ENCODE data around the gene CYP2A7. TPM values are rescaled to one million over a fixed set of nuclear protein-coding genes. Genes with fewer than 3 reads are reported as not detected.
"Not testable (repeated sequence)": the region's sequence is repeated elsewhere in the genome, so short reads cannot be mapped to it uniquely, and the experiment has no call there.

The CYP2A7 gene
- total RNA-seq, 1 donor from 2014 or later = not detected

DNA sequence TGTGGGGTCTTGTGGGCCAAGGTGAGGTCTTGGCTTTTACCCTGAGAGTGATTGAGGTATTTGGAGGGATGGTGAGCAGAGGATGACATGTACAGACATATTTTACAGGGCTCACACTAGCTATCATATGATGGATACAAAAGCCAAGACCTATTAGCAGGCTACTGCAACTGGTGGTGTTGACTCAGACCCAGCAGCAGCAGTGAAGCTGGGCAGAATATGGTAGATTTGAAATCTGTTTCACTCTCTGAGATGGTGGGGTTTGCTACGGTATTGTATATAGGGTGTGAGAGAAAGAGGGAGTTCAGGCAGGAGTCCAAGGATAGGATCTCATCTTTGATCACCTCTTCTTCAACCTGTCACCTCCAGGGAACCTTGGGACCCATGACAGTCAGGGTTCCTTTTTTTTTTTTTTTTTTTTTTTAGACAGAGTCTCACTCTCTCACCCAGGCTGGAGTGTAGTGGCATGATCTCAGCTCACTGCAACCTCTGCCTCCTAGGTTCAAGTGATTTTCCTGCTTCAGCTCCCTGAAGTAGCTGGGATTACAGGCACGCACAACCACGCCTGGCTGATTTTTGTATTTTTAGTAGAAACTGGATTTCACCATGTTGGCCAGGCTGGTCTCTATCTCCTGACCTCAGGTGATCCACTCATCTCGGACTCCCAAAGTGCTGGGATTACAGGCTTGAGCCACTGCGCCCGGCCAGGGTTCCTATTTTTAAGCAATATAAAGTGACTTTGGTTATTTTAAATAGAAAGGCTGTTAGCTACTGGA, 20.1 kb upstream of the CYP2A7 start:
- intact Hi-C loops (cut with DNase I) = not testable (repeated sequence)

GRCh38 chr19:40900521-40900920, 18.5 kb upstream of the CYP2A7 start:
- DNase-seq (ENCODE audit: low spot score); intact Hi-C loops (cut with DNase I); ATAC-seq: not testable (repeated sequence)

More for the DNA sequence above, 20.1 kb upstream of the CYP2A7 start:
- DNase-seq (ENCODE audit: low spot score); ATAC-seq: not testable (repeated sequence)

DNA sequence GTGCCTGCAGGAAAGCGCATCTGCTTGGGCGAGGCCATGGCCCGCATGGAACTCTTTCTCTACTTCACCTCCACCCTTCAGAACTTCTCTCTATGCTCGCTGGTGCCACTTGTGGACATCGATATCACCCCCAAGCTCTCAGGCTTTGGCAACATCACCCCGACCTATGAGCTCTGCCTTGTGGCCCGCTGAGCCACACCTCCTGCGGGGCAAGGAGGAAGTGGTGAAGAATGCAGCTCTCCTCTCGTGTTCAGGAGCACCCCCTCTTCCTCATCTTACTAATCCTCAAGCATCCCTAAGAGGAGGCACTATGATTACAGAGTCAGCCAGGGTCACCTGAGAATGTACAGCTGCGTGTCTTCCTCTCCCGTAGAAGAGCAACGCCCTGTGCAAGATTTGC, 17.9 kb upstream of the CYP2A7 start:
- intact Hi-C loops (cut with DNase I); DNase-seq (ENCODE audit: low spot score); ATAC-seq: not testable (repeated sequence)

- intact Hi-C loops (cut with DNase I); ATAC-seq; DNase-seq (ENCODE audit: low spot score): not testable (repeated sequence)
These were observed 15.1 kb upstream of the CYP2A7 start for GRCh38 chr19:40896843-40897789.

GRCh38 chr19:40896418-40896796, 14.4 kb upstream of the CYP2A7 start:
- ATAC-seq (no peak), DNase-seq (ENCODE audit: low spot score) (no peak)
- intact Hi-C loops (cut with DNase I) = no loop called here

GRCh38 chr19:40893112-40893511, 11.1 kb upstream of the CYP2A7 start:
- intact Hi-C loops (cut with DNase I) = no loop called here
- no peak for DNase-seq (ENCODE audit: low spot score)
- no peak for ATAC-seq

- ATAC-seq (no peak), DNase-seq (ENCODE audit: low spot score) (no peak)
- intact Hi-C loops (cut with DNase I) = no loop called here
These were observed 7.3 kb upstream of the CYP2A7 start for GRCh38 chr19:40889366-40889765.

- intact Hi-C loops (cut with DNase I) = no loop called here
- ATAC-seq (no peak), DNase-seq (ENCODE audit: low spot score) (no peak)
These were observed 6.2 kb upstream of the CYP2A7 start for GRCh38 chr19:40888191-40888590.

- intact Hi-C loops (cut with DNase I); DNase-seq (ENCODE audit: low spot score); ATAC-seq: not testable (repeated sequence)
These were observed 2.3 kb upstream of the CYP2A7 start for GRCh38 chr19:40884187-40884931.

DNA sequence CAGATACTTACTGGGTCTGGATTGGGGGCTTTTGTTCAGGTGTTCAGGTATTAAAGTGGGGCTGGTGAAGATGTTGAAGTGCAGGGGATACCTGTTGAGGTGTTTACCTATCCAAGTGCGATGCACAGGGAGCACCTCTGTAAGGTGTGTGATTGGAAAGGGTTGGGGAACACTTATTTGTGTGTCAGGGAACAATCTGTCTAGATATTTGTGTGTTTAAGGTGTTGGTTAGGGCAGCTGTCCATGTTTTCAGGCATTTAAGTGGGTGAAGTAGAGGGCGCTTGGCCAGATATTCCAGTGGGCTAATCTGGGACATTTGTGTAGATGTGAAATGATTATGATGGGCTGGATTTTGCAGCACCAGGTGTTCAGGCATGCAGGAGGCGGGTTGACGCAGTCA, 2.7 kb downstream of the CYP2A7 start:
- intact Hi-C loops (cut with DNase I); ATAC-seq: not testable (repeated sequence)

GRCh38 chr19:40875526-40875951, 6.5 kb downstream of the CYP2A7 start:
- peak; percentile 61 for ATAC-seq
- intact Hi-C loops (cut with DNase I) = not testable (repeated sequence)

More for the DNA sequence above, 2.7 kb downstream of the CYP2A7 start:
- not testable (repeated sequence) for DNase-seq (ENCODE audit: low spot score)

DNA sequence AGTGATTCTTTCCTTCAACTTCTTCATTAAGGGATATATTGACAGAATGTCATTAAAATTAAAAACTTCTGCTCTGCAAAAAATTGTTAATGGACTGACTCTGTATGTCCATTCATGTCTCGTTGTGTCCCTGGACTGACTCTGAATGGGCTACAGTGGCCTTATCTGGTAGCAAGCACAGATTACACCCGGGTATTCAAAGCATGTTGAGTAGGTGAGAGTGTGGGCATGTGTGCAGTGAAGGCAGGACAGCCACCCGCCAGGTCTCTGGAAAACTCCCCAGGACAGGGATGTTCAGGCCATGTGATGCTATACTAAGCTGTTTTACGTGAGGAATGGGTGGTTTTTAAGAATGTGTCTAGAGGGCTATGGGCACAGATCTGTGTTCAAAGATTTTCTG, 7.2 kb downstream of the CYP2A7 start:
- intact Hi-C loops (cut with DNase I); ATAC-seq; DNase-seq (ENCODE audit: low spot score): not testable (repeated sequence)

More at GRCh38 chr19:40875526-40875951, 6.5 kb downstream of the CYP2A7 start:
- peak; percentile 86 for DNase-seq (ENCODE audit: low spot score)

- DNase-seq (ENCODE audit: low spot score); ATAC-seq; intact Hi-C loops (cut with DNase I): not testable (repeated sequence)
These were observed 8.2 kb downstream of the CYP2A7 start for GRCh38 chr19:40873873-40874272.

DNA sequence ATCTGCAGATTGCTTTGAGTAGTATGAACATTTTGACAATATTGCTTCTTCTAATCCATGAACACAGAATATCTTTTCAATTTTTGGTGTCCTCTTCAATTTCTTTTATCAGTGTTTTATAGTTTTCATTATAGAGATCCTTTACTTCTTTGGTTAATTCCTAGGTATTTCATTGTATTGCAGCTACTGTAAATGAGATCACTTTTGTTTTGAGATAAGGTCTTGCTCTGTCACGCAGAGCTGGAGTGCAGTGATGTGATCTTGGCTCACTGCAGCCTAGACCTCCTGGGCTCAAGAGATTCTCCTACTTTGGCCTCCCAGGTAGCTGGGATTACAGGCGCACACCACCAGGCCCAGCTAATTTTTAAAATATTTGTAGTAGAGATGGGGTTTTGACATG, 9.8 kb downstream of the CYP2A7 start:
- ATAC-seq (no peak), DNase-seq (ENCODE audit: low spot score) (no peak)
- intact Hi-C loops (cut with DNase I) = no loop called here

- no peak for ATAC-seq
- intact Hi-C loops (cut with DNase I) = no loop called here
- DNase-seq (ENCODE audit: low spot score) = no peak
These were observed 14.3 kb downstream of the CYP2A7 start for GRCh38 chr19:40867701-40868100.

GRCh38 chr19:40864739-40865496, 17.1 kb downstream of the CYP2A7 start:
- ATAC-seq = not testable (repeated sequence)

DNA sequence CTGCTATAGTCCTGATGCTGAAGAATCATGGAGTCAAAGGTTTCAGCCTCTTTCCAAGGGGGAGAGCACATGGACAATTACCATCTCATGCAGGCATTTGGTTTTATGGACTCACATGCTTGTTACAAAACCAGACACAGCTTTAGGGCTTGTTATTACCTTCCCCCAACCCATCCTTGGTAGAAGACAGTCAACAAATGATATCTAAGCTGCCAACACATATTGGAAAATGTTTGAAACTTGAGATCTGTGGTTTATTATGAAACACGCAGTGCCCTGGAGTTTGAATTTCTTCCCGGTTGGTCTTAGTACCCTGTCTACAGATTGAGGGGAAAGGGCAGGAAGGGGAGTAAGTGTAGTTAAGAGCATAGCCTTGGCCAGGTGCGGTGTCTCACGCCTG, 19.2 kb downstream of the CYP2A7 start:
- intact Hi-C loops (cut with DNase I) = no loop called here
- ATAC-seq (peak; percentile 26), DNase-seq (ENCODE audit: low spot score) (no peak)

More at GRCh38 chr19:40864739-40865496, 17.1 kb downstream of the CYP2A7 start:
- DNase-seq (ENCODE audit: low spot score); intact Hi-C loops (cut with DNase I): not testable (repeated sequence)

GRCh38 chr19:40862333-40862732, 19.7 kb downstream of the CYP2A7 start:
- ATAC-seq (no peak), DNase-seq (ENCODE audit: low spot score) (no peak)
- intact Hi-C loops (cut with DNase I) = no loop called here
